GM06990 (cell line): Measurements from ENCODE around the gene GALNT5.

Experiments used
- DNase-seq: peaks from one replicate; pipeline ENCODE4 v3.0.0-alpha.2; 2011; ENCODE audit not compliant: insufficient read length; ENCODE audit errors: extremely low read depth
- H3K27me3 ChIP-seq: replicated peaks from 2 replicates; pipeline ENCODE4 v1.6.0; 2011; ENCODE audit warnings: low read length; ENCODE audit not compliant: control insufficient read depth, insufficient read depth
- H3K36me3 ChIP-seq: 2 replicates; pipeline ENCODE4 v1.5.1; 2011; ENCODE audit warnings: low read length; ENCODE audit not compliant: control insufficient read depth, insufficient read depth
- H3K4me3 ChIP-seq: replicated peaks from 2 replicates; pipeline ENCODE4 v1.5.1; 2011; ENCODE audit warnings: low read depth, mild to moderate bottlenecking, control low read depth, low read length
- CTCF ChIP-seq: IDR thresholded peaks from 2 replicates; pipeline ENCODE4 v1.5.1; 2011; ENCODE audit warnings: low read length, control low read depth, mild to moderate bottlenecking, inconsistent platforms; ENCODE audit not compliant: insufficient read depth, poor library complexity, severe bottlenecking

Gene GALNT5

DNA sequence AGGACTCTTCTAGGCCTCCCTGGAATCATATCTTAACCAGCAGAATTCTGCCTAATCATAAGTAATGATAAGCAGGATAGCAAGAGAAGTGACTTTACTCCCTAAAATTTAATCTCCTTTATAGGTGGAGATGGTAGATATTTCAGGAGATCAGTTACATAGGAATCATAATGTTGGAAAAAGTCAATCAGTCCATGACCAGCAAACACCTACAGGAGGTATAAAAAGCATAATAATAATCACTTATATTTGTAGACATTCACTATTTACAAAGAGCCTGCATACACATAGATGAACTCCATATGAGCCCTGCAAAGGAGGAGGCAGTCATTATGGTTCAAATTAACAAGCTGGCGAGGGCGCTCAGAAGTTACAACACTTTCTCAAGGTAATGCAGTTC lies 2.5 kb downstream of the GALNT5 start:
- no peaks in the 10 kb centered on the region; the same call in 1 of the 2 replicates for H3K27me3 ChIP-seq
- no peak for TF ChIP-seq CTCF
- DNase-seq, result no peak
- H3K36me3 ChIP-seq, result no peaks in the 10 kb centered on the region
- no peak overlapping the region for H3K4me3 ChIP-seq

- Histone ChIP-seq H3K4me3 (no peak overlapping the region), H3K36me3 (no peaks in the 10 kb centered on the region), H3K27me3 (no peaks in the 10 kb centered on the region; the same call in 1 of the 2 replicates)
- no peak for DNase-seq
- TF ChIP-seq CTCF, result no peak
These were observed 3.2 kb downstream of the GALNT5 start for GRCh38 chr2:157260533-157261198.

GRCh38 chr2:157261199-157261782 lies 3.8 kb downstream of the GALNT5 start:
- Histone ChIP-seq H3K36me3 (no peaks in the 10 kb centered on the region), H3K27me3 (no peaks in the 10 kb centered on the region; the same call in 1 of the 2 replicates), H3K4me3 (no peak overlapping the region)
- no peak for DNase-seq
- TF ChIP-seq CTCF, result no peak

- Histone ChIP-seq H3K27me3 (no peaks in the 10 kb centered on the region; the same call in 1 of the 2 replicates), H3K4me3 (no peak overlapping the region), H3K36me3 (no peaks in the 10 kb centered on the region)
- no peak for DNase-seq
- no peak for TF ChIP-seq CTCF
These were observed 4.7 kb downstream of the GALNT5 start for GRCh38 chr2:157262248-157262647.

DNA sequence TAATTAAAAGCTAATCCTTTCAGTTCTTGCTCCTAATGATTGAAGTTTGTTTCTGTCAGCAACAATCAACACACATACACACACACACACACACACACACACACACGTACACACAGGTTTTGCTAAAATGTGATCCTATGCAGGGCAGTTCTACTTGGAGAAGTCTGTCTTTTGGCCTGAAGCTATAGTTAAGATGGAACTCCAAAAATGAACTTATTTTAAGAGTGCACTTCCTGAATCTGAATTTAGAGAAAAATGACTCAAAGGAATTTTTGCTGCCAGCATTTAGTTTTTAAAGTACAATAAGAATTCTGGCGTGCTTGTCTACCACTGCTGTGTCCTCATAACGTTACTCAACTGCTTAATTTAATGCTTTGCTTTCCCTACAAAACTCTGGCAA lies 6.6 kb downstream of the GALNT5 start:
- Histone ChIP-seq H3K36me3 (no peaks in the 10 kb centered on the region), H3K4me3 (no peak overlapping the region), H3K27me3 (no peaks in the 10 kb centered on the region; the same call in 1 of the 2 replicates)
- no peak for DNase-seq
- no peak for TF ChIP-seq CTCF
